HepG2 (cell line): ENCODE data around the gene SMAD7. TPM values are rescaled to one million over a fixed set of nuclear protein-coding genes. Genes with fewer than 3 reads are reported as not detected.

Experiments
- AGO2 ChIP-seq: fragments of 200-400 bp; formaldehyde crosslinking; optimal IDR thresholded peaks from 2 replicates; pipeline ENCODE3; 2017; ENCODE audit warnings: mild to moderate bottlenecking, low read depth, low read length, moderate library complexity
- BCL3 ChIP-seq: sonication (generic); formaldehyde crosslinking; IDR thresholded peaks from 2 replicates; pipeline ENCODE4 v1.5.1; 2020; ENCODE audit warnings: mild to moderate bottlenecking, missing genetic modification reagents, moderate library complexity
- CHD2 ChIP-seq: IDR thresholded peaks from 2 replicates; pipeline ENCODE4 v1.6.1; 2011; ENCODE audit warnings: low read depth, low read length, improper control_type of control experiment
- CREM ChIP-seq, 2 experiments: sonication (generic) in 1 of 2; formaldehyde crosslinking in 1 of 2; IDR thresholded peaks; 2 replicates each; pipeline versions ENCODE4 v1.4.0 to v1.6.1; 2016 to 2020; ENCODE audit warnings: antibody characterized with exemption in 1 of 2, mild to moderate bottlenecking in 1 of 2, missing genetic modification reagents in 1 of 2
- DR1 ChIP-seq: sonication (generic); formaldehyde crosslinking; IDR thresholded peaks from 2 replicates; pipeline ENCODE4 v1.8.0; 2021; ENCODE audit warnings: mild to moderate bottlenecking, missing genetic modification reagents, inconsistent platforms
- FOXJ3 ChIP-seq: sonication (generic); formaldehyde crosslinking; IDR thresholded peaks from 2 replicates; pipeline ENCODE4 v1.4.0; 2020; ENCODE audit warnings: missing genetic modification reagents, mild to moderate bottlenecking, borderline replicate concordance
- MXD3 ChIP-seq: IDR thresholded peaks from 2 replicates; pipeline ENCODE4 v1.6.1; 2016; ENCODE audit warnings: mild to moderate bottlenecking, missing biosample characterization, missing genetic modification reagents
- MXD4 ChIP-seq: IDR thresholded peaks from 2 replicates; pipeline ENCODE4 v1.6.1; 2016; ENCODE audit warnings: mild to moderate bottlenecking, missing biosample characterization, missing genetic modification reagents
- MZF1 ChIP-seq: sonication (generic); formaldehyde crosslinking; IDR thresholded peaks from 2 replicates; pipeline ENCODE4 v1.8.1; 2023; ENCODE audit warnings: mild to moderate bottlenecking, missing genetic modification reagents, borderline replicate concordance
- NCOA1 ChIP-seq: sonication (generic); formaldehyde crosslinking; IDR thresholded peaks from 2 replicates; pipeline ENCODE4 v1.9.0; 2021; ENCODE audit warnings: missing genetic modification reagents
- PRDM4 ChIP-seq: sonication (generic); formaldehyde crosslinking; IDR thresholded peaks from 2 replicates; pipeline ENCODE4 v1.9.0; 2021; ENCODE audit warnings: missing genetic modification reagents, borderline replicate concordance
- RARA ChIP-seq: IDR thresholded peaks from 2 replicates; pipeline ENCODE4 v1.6.1; 2016; ENCODE audit warnings: missing genetic modification reagents, missing compliant biosample characterization
- RNF2 ChIP-seq: fragments of 450-650 bp; conservative IDR thresholded peaks from 2 replicates; pipeline ENCODE4 v1.6.1; 2016; ENCODE audit warnings: low read depth
- SAP130 ChIP-seq: IDR thresholded peaks from 2 replicates; pipeline ENCODE4 v1.6.1; 2016; ENCODE audit warnings: low read depth
- SNAPC5 ChIP-seq: sonication (generic); formaldehyde crosslinking; IDR thresholded peaks from 2 replicates; pipeline ENCODE4 v1.8.1; 2023; ENCODE audit warnings: mild to moderate bottlenecking, missing genetic modification reagents, borderline replicate concordance
- TFAP4 ChIP-seq: sonication (generic); IDR thresholded peaks from 2 replicates; pipeline ENCODE4 v1.6.1; 2016; ENCODE audit warnings: low read depth, borderline replicate concordance
- ZNF224 ChIP-seq: sonication (generic); formaldehyde crosslinking; IDR thresholded peaks from 2 replicates; pipeline ENCODE4 v1.5.0; 2020; ENCODE audit warnings: mild to moderate bottlenecking, missing genetic modification reagents
- ZNF280D ChIP-seq: sonication (generic); formaldehyde crosslinking; IDR thresholded peaks from 2 replicates; pipeline ENCODE4 v1.5.1; 2020; ENCODE audit warnings: mild to moderate bottlenecking, missing genetic modification reagents
- ZNF652 ChIP-seq: IDR thresholded peaks from 2 replicates; pipeline ENCODE4 v1.6.1; 2016; ENCODE audit warnings: low read depth, borderline replicate concordance
- ZNF704 ChIP-seq: sonication (generic); formaldehyde crosslinking; IDR thresholded peaks from 2 replicates; pipeline ENCODE4 v1.8.1; 2023; ENCODE audit warnings: mild to moderate bottlenecking, inconsistent platforms, moderate library complexity, missing genetic modification reagents, borderline replicate concordance
- polyA plus RNA-seq, 8 experiments: library from polyadenylated mRNA; depleted of rRNA in 3 of 8; stranded (reverse) in 7 of 8; unstranded in 1 of 8; fragments of >200 nt; fragmentation: Illumina TruSeq in 4 of 8; extraction: Trizol in 4 of 8; gene quantifications; 2 replicates each; pipeline versions ENCODE4 v1.2.1 to v1.2.3, GENCODE V29; 2011 to 2016; ENCODE audit warnings: low read depth in 4 of 8, missing spikeins in 1 of 8, mixed read lengths in 1 of 8; ENCODE audit not compliant: insufficient read depth in 1 of 8
- total RNA-seq, 5 experiments: library from RNA; depleted of rRNA; stranded (reverse); fragments of >200 nt; fragmentation: Illumina TruSeq; extraction: Trizol; gene quantifications; 2 replicates each; pipeline ENCODE4 v1.2.3, GENCODE V29; 2016; ENCODE audit warnings: low read depth in 1 of 5

Gene SMAD7
- total and polyA plus RNA-seq, 2 of the 13 experiments (the other 11 are each of a cell fraction or from before 2014, with no cell fraction given): 17.4 to 24.7 TPM

- TF ChIP-seq TFAP4 (no peak), CREM (IDR thresholded peaks at IDR 0.05) (no peak), CREM (CRISPR knock-in tag; IDR thresholded peaks at IDR 0.05) (no peak), ZNF280D (CRISPR knock-in tag) (no peak), BCL3 (CRISPR knock-in tag) (no peak), NCOA1 (no peak), MXD4 (CRISPR knock-in tag) (no peak), MXD3 (CRISPR knock-in tag) (no peak), PRDM4 (CRISPR knock-in tag) (no peak), DR1 (no peak), FOXJ3 (no peak), RARA (no peak), AGO2 (no peak), ZNF652 (CRISPR knock-in tag) (no peak), MZF1 (CRISPR knock-in tag) (no peak), ZNF704 (CRISPR knock-in tag) (no peak), RNF2 (no peak), SAP130 (CRISPR knock-in tag) (no peak), SNAPC5 (CRISPR knock-in tag) (no peak), ZNF224 (CRISPR knock-in tag) (no peak), CHD2 (no peak)
Measured at GRCh38 chr18:48902856-48903601, 47.7 kb downstream of the SMAD7 start (continued).
